PFSK-1 (cell line): ENCODE results near the gene PTOV1.

ENCODE experiments used
- FOXP2 ChIP-seq: optimal IDR thresholded peaks from 2 replicates; pipeline ENCODE3; 2011; ENCODE audit warnings: borderline replicate concordance, control low read depth, inconsistent platforms; ENCODE audit not compliant: insufficient read depth; ENCODE audit errors: extremely low read length, extremely low read depth
- POLR2AphosphoS5 ChIP-seq: IDR thresholded peaks from 2 replicates; pipeline ENCODE4 v1.6.1; 2012; ENCODE audit warnings: low read depth, mild to moderate bottlenecking, control low read depth, low read length, moderate library complexity
- REST ChIP-seq, 2 experiments: IDR thresholded peaks; 2 replicates each; pipeline versions ENCODE4 v1.6.1 to v1.8.0; 2011 to 2012; ENCODE audit warnings: low read depth in 2 of 2, low read length in 2 of 2, control low read depth in 1 of 2, inconsistent platforms in 1 of 2, mild to moderate bottlenecking in 1 of 2, moderate library complexity in 1 of 2; ENCODE audit not compliant: insufficient read depth in 1 of 2
- SIN3A ChIP-seq: IDR thresholded peaks from 2 replicates; pipeline ENCODE4 v1.6.1; 2012; ENCODE audit warnings: mild to moderate bottlenecking, low read length, moderate library complexity, borderline replicate concordance; ENCODE audit not compliant: insufficient read depth
- TAF1 ChIP-seq: IDR thresholded peaks from 2 replicates; pipeline ENCODE4 v1.6.1; 2012; ENCODE audit warnings: low read length, control low read depth, borderline replicate concordance; ENCODE audit not compliant: insufficient read depth

Gene PTOV1

GRCh38 chr19:49895566-49896297 is 44.8 kb downstream of the PTOV1 start:
- TF ChIP-seq POLR2AphosphoS5 (no peak), SIN3A (no peak), FOXP2 (no peak), TAF1 (no peak), REST (IDR thresholded peaks at IDR 0.05; ENCODE audit: insufficient read depth in 1 of 2, low read depth in 2 of 2, low read length in 2 of 2) (no peak)

GRCh38 chr19:49896863-49897621 is 46.1 kb downstream of the PTOV1 start, which contains the start of gene IL4I1:
TSS of gene IL4I1 (minus strand) at chr19:49896887. CDS start at chr19:49896160, 727 bp downstream.
- TF ChIP-seq POLR2AphosphoS5 (no peak), REST (IDR thresholded peaks at IDR 0.05; ENCODE audit: insufficient read depth in 1 of 2, low read depth in 2 of 2, low read length in 2 of 2) (no peak), FOXP2 (no peak)

- no peak for TF ChIP-seq FOXP2
- no peak for TF ChIP-seq REST (IDR thresholded peaks at IDR 0.05; ENCODE audit: insufficient read depth in 1 of 2, low read depth in 2 of 2, low read length in 2 of 2)
- no peak for TF ChIP-seq SIN3A
- TF ChIP-seq POLR2AphosphoS5, result no peak
- TF ChIP-seq TAF1, result no peak
Measured at GRCh38 chr19:49904136-49904535, 53.2 kb downstream of the PTOV1 start.

GRCh38 chr19:49906879-49907564 is 56.1 kb downstream of the PTOV1 start:
- no peak for TF ChIP-seq SIN3A
- no peak for TF ChIP-seq FOXP2

GRCh38 chr19:49907745-49908446 is 56.9 kb downstream of the PTOV1 start:
- no peak for TF ChIP-seq FOXP2
- TF ChIP-seq REST (IDR thresholded peaks at IDR 0.05; ENCODE audit: insufficient read depth in 1 of 2, low read depth in 2 of 2, low read length in 2 of 2), result no peak
- no peak for TF ChIP-seq POLR2AphosphoS5
- TF ChIP-seq SIN3A, result no peak
- no peak for TF ChIP-seq TAF1
